HG02852 (cell line): ENCODE results near the gene POLD1.
"Not testable (repeated sequence)": the region's sequence is repeated elsewhere in the genome, so short reads cannot be mapped to it uniquely, and the experiment has no call there.

Experiments
- ATAC-seq: cut with Tn5 transposase; IDR thresholded peaks from one replicate; pipeline ENCODE4 v1.9.1; 2021; ENCODE audit warnings: mild to moderate bottlenecking, moderate library complexity; ENCODE audit not compliant: unreplicated experiment

Gene POLD1

GRCh38 chr19:50433201-50434180, 49.3 kb downstream of the POLD1 start:
- no peak for ATAC-seq

GRCh38 chr19:50434525-50434924, 50.4 kb downstream of the POLD1 start:
- no peak for ATAC-seq

- no peak for ATAC-seq
Measured at GRCh38 chr19:50435221-50435620, 51.1 kb downstream of the POLD1 start.

- ATAC-seq = no peak
Measured at GRCh38 chr19:50435627-50436026, 51.5 kb downstream of the POLD1 start.

GRCh38 chr19:50437862-50438449, 53.8 kb downstream of the POLD1 start:
- ATAC-seq = no peak

GRCh38 chr19:50439130-50439529, 55.0 kb downstream of the POLD1 start:
- ATAC-seq = not testable (repeated sequence)

- ATAC-seq = no peak
Measured at GRCh38 chr19:50444059-50444458, 59.9 kb downstream of the POLD1 start.

- ATAC-seq = no peak
Measured at GRCh38 chr19:50447053-50447452, 62.9 kb downstream of the POLD1 start.

GRCh38 chr19:50447750-50448149, 63.6 kb downstream of the POLD1 start:
- no peak for ATAC-seq

GRCh38 chr19:50449236-50449899, 65.2 kb downstream of the POLD1 start:
- no peak for ATAC-seq

GRCh38 chr19:50450369-50451222, 66.4 kb downstream of the POLD1 start:
- no peak for ATAC-seq

- ATAC-seq = no peak
Measured at GRCh38 chr19:50451223-50451534, 67.0 kb downstream of the POLD1 start.

GRCh38 chr19:50453243-50453642, 69.1 kb downstream of the POLD1 start:
- no peak for ATAC-seq

- ATAC-seq = no peak
Measured at GRCh38 chr19:50455992-50456391, 71.8 kb downstream of the POLD1 start.

- no peak for ATAC-seq
Measured at GRCh38 chr19:50457300-50457699, 73.2 kb downstream of the POLD1 start.

- ATAC-seq = no peak
Measured at GRCh38 chr19:50458396-50459066, 74.4 kb downstream of the POLD1 start.

GRCh38 chr19:50459067-50459456, 74.9 kb downstream of the POLD1 start:
- ATAC-seq = no peak

GRCh38 chr19:50459638-50460037, 75.5 kb downstream of the POLD1 start:
- no peak for ATAC-seq

- peak; percentile 48 for ATAC-seq
Measured at GRCh38 chr19:50460161-50460765, 76.1 kb downstream of the POLD1 start.
